Gastrocnemius medialis (tissue), 4 donors: ENCODE data around the gene PDE4B.

ENCODE experiments used
- CTCF ChIP-seq, 5 experiments: fragments of 450-650 bp in 3 of 5; fragments of 200-600 bp in 2 of 5; sonication (generic) in 2 of 5; IDR thresholded peaks in 4 of 5; conservative IDR thresholded peaks in 1 of 5; 1 replicate in 4 of 5; 2 replicates in 1 of 5; pipeline ENCODE4 v1.5.1; 2016 to 2019; ENCODE audit warnings: antibody characterized with exemption in 5 of 5, mild to moderate bottlenecking in 3 of 5, moderate library complexity in 3 of 5
- POLR2A ChIP-seq, 2 donors: fragments of 450-650 bp; IDR thresholded peaks; one replicate each; pipeline ENCODE4 v1.6.1; 2017; ENCODE audit warnings: antibody characterized with exemption in 2 of 2, mild to moderate bottlenecking in 2 of 2, moderate library complexity in 2 of 2

GRCh38 chr1:65949933-65950332 is 157.2 kb downstream of the PDE4B start:
- no peak for TF ChIP-seq CTCF (IDR thresholded peaks at IDR 0.05 in 4 of 5, conservative IDR thresholded peaks at IDR 0.05 in 1 of 5)
- TF ChIP-seq POLR2A (IDR thresholded peaks at IDR 0.05), result no peak
